Measurements from ENCODE around the gene UNKL.

The UNKL gene

DNA sequence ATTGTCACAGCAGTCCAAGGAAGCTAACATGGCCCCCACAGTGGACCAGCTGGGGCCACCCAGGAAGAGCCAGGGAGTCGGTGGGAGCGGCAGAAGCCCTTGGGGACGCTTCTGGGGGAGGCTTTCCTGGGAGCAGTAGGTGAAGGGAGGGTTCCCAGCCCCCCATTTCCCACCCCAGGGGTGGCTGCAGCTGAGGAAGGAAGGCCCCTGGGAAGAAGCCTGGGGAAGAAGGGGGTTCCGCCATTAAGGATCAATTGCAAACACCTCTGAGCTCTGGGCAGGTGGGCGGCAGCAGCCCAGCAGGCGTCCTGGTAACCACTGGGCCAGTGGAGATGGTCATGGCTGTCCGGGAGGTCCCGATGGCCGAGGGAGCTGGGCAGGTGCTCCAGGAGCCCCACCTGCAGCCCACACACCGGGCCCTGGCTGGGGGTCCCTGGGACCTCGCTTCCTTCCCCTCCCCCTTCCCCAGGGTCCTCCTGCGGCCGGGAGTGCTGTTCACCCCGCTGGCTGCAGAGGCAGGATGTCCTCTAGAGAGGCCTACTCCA is 15.8 kb upstream of the UNKL start:
- Histone ChIP-seq H3K4me1 (ENCODE audit: control insufficient read depth in 1 of 2, insufficient read depth in 2 of 2, low read length in 2 of 2) (no peaks in the 10 kb centered on the region), H3K27ac (ENCODE audit: low read depth, low read length) (no peak overlapping the region), H3K4me3 (ENCODE audit: low read depth in 1 of 2, low read length in 2 of 2) (no peak overlapping the region), H3K27me3 (ENCODE audit: control insufficient read depth in 1 of 2, insufficient read depth in 2 of 2, low read length in 2 of 2) (peaks cover 4 to 8% of the 10 kb centered on the region in 2 donors), H3K9ac (ENCODE audit: low read depth in 1 of 2, low read length in 2 of 2) (no peak overlapping the region), H3K36me3 (ENCODE audit: control insufficient read depth in 1 of 2, insufficient read depth in 2 of 2, low read length in 2 of 2) (no peaks in the 10 kb centered on the region), H3K9me3 (ENCODE audit: control insufficient read depth in 1 of 2, low read length in 2 of 2) (no peaks in the 10 kb centered on the region)

DNA sequence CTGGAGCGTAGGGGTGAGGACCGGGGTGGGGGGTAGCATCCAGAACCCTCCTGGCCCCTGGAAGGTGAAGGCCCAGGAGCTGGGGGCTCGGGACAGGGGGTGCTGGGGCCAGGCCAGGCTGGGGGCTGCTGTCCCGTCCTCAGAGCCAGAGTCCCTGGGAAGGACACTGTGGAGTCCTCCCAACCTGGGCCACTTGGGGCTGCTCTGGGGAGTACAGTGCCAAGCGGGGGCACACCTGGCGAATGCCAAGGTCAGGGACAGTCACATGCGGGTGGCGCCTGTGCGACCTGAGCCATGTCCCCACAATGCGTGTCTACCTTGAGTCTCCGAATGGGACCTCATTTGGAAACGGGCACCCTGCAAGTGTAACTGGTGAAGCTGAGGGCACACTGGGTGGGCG is 15.1 kb upstream of the UNKL start:
- Histone ChIP-seq H3K27ac (ENCODE audit: low read depth, low read length) (no peak overlapping the region), H3K9ac (ENCODE audit: low read depth in 1 of 2, low read length in 2 of 2) (no peak overlapping the region), H3K36me3 (ENCODE audit: control insufficient read depth in 1 of 2, insufficient read depth in 2 of 2, low read length in 2 of 2) (no peaks in the 10 kb centered on the region), H3K27me3 (ENCODE audit: control insufficient read depth in 1 of 2, insufficient read depth in 2 of 2, low read length in 2 of 2) (peaks cover 4 to 8% of the 10 kb centered on the region in 2 donors), H3K9me3 (ENCODE audit: control insufficient read depth in 1 of 2, low read length in 2 of 2) (no peaks in the 10 kb centered on the region), H3K4me1 (ENCODE audit: control insufficient read depth in 1 of 2, insufficient read depth in 2 of 2, low read length in 2 of 2) (no peaks in the 10 kb centered on the region), H3K4me3 (ENCODE audit: low read depth in 1 of 2, low read length in 2 of 2) (no peak overlapping the region)

DNA sequence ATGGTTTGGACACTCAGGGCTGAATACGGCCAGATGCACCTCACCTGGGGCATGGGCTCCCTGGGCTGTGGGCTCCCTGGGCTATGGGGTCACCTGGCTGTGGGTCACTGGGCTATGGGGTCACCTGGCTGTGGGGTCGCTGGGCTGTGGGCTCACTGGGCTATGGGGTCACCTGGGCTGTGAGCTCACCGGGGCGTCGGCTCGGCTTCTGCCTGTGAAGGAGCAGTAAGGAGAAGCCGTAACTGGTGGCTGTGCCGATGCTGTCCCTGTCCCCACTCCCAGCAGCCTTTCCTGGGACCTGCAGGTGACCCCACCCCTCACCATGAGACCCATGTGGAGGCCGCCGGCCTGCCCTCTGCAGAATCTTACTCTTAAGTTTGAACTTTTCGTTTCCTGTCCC is 14.5 kb upstream of the UNKL start:
- H3K9ac ChIP-seq (ENCODE audit: low read depth in 1 of 2, low read length in 2 of 2), result no peak overlapping the region
- H3K36me3 ChIP-seq (ENCODE audit: control insufficient read depth in 1 of 2, insufficient read depth in 2 of 2, low read length in 2 of 2), result no peaks in the 10 kb centered on the region
- no peaks in the 10 kb centered on the region for H3K4me1 ChIP-seq (ENCODE audit: control insufficient read depth in 1 of 2, insufficient read depth in 2 of 2, low read length in 2 of 2)
- no peak overlapping the region for H3K27ac ChIP-seq (ENCODE audit: low read depth, low read length)
- H3K9me3 ChIP-seq (ENCODE audit: control insufficient read depth in 1 of 2, low read length in 2 of 2), result no peaks in the 10 kb centered on the region
- peaks cover 4 to 8% of the 10 kb centered on the region in 2 donors for H3K27me3 ChIP-seq (ENCODE audit: control insufficient read depth in 1 of 2, insufficient read depth in 2 of 2, low read length in 2 of 2)
- H3K4me3 ChIP-seq (ENCODE audit: low read depth in 1 of 2, low read length in 2 of 2), result no peak overlapping the region

DNA sequence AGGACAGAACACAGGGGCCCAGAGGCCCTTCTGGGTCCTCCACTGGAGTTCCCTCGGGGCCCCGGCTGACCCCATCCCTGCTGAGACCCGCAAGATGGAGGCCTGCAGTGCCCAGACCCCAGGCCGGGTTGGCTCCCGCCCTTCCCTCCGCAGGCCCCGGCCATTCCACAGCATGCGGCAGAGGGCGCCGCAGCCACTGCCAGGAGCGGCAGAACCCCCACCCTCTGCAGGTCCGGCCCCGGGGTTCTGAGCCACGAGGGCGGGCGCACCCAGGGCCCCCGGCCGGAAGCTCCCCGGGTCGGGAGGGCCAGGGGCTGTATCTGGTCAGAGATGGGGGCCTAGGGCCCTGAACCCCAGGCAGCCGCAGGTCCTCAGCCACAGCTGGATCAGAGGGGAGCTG is 14.0 kb upstream of the UNKL start:
- Histone ChIP-seq H3K9me3 (ENCODE audit: control insufficient read depth in 1 of 2, low read length in 2 of 2) (no peaks in the 10 kb centered on the region), H3K4me1 (ENCODE audit: control insufficient read depth in 1 of 2, insufficient read depth in 2 of 2, low read length in 2 of 2) (no peaks in the 10 kb centered on the region), H3K27me3 (ENCODE audit: control insufficient read depth in 1 of 2, insufficient read depth in 2 of 2, low read length in 2 of 2) (peaks cover 4 to 8% of the 10 kb centered on the region in 2 donors), H3K36me3 (ENCODE audit: control insufficient read depth in 1 of 2, insufficient read depth in 2 of 2, low read length in 2 of 2) (no peaks in the 10 kb centered on the region), H3K27ac (ENCODE audit: low read depth, low read length) (no peak overlapping the region), H3K9ac (ENCODE audit: low read depth in 1 of 2, low read length in 2 of 2) (no peak overlapping the region), H3K4me3 (ENCODE audit: low read depth in 1 of 2, low read length in 2 of 2) (no peak overlapping the region)

DNA sequence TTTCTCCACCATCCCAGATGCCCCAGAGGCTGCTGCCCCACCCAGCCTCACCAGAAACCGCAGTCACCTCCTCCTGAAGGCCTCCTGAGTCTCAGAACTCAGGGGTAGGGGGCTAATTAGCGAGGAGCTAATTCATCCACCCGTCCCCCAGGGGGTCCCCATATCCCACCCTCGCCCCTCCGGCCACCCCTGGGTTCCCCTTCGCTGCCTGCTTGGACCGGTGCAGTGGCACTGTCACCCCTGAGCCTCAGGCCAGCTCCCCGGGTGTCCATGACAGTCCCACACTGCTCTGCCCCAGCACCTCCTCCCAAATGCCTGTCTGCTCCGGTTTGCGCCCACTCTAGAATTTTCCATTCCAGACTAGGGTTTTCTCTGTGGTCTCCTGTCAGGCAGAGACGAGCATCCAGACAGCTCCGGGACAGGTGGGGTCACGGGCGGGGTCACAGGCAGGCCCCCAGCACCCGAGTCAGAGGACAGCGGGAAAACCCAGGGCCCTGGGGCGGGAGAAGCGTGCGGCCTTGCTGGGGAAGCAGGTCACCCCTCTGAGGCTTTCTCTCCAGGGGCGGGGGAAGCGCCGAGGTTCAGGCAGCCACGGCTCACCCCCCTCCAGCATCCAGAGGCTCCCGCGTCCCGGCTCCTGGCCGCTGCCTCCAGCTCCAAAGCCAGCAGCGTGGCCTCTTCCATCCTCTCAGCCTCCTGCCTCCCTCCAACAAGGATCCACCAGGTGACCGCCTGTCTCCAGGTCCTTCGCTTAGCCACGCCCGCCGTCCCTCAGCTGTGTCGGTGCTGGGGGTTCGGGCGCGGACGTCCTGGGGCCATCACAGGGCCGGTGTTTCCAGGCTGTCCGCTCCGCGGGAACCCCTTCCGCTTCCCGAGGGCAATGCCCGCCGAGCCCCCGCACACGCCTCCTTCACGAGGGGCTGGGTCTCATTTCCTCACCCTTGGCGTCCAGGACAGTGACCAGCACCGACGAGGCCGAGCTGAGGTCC is 13.3 kb upstream of the UNKL start:
- Histone ChIP-seq H3K27ac (ENCODE audit: low read depth, low read length) (no peak overlapping the region), H3K4me1 (ENCODE audit: control insufficient read depth in 1 of 2, insufficient read depth in 2 of 2, low read length in 2 of 2) (no peaks in the 10 kb centered on the region), H3K27me3 (ENCODE audit: control insufficient read depth in 1 of 2, insufficient read depth in 2 of 2, low read length in 2 of 2) (peaks cover 4 to 8% of the 10 kb centered on the region in 2 donors), H3K9me3 (ENCODE audit: control insufficient read depth in 1 of 2, low read length in 2 of 2) (no peaks in the 10 kb centered on the region), H3K9ac (ENCODE audit: low read depth in 1 of 2, low read length in 2 of 2) (no peak overlapping the region), H3K4me3 (ENCODE audit: low read depth in 1 of 2, low read length in 2 of 2) (no peak overlapping the region), H3K36me3 (ENCODE audit: control insufficient read depth in 1 of 2, insufficient read depth in 2 of 2, low read length in 2 of 2) (no peaks in the 10 kb centered on the region)

DNA sequence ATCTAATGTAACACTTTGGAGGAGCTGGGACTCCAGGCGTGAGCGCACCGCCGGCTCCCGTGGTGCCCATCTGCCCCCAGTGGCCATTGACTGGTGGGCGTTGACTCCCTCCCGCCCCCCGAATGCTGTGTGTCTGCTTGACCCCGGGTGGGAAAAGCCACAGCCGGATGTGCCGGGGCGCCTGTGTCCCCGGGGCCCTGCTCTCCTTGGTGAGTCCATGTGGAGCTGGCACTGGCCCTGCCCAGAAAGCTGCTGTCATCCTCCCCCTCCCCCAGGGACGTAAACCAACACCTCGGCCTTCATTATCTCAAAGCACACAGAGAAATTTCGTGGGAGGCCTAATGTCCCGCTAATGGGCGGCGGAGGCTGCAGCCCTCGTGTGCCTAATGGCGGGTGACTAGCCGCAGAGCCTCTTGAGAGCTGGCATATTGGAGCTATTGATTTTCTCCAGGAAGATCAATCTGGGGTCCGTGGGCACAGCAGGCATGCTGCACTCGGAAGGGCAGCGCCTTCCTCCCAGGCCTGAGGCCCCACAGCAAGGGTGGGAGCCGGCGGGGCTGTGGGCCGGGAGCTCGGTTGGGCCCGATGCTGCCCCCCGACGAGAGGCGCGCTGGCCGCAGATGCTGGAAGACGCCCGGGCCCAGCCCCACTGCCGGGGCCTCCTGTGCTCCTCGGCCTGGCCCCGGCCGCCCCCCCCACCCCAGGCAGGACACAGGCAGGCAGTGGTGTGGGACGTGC is 12.4 kb upstream of the UNKL start:
- no peaks in the 10 kb centered on the region for H3K36me3 ChIP-seq (ENCODE audit: control insufficient read depth in 1 of 2, insufficient read depth in 2 of 2, low read length in 2 of 2)
- peaks cover 4 to 8% of the 10 kb centered on the region in 2 donors for H3K27me3 ChIP-seq (ENCODE audit: control insufficient read depth in 1 of 2, insufficient read depth in 2 of 2, low read length in 2 of 2)
- H3K4me1 ChIP-seq (ENCODE audit: control insufficient read depth in 1 of 2, insufficient read depth in 2 of 2, low read length in 2 of 2), result no peaks in the 10 kb centered on the region
- no peak overlapping the region for H3K27ac ChIP-seq (ENCODE audit: low read depth, low read length)
- no peak overlapping the region for H3K9ac ChIP-seq (ENCODE audit: low read depth in 1 of 2, low read length in 2 of 2)
- no peaks in the 10 kb centered on the region for H3K9me3 ChIP-seq (ENCODE audit: control insufficient read depth in 1 of 2, low read length in 2 of 2)
- no peak overlapping the region for H3K4me3 ChIP-seq (ENCODE audit: low read depth in 1 of 2, low read length in 2 of 2)

GRCh38 chr16:1425616-1426370 is 11.3 kb upstream of the UNKL start:
- no peak overlapping the region for H3K9ac ChIP-seq (ENCODE audit: low read depth in 1 of 2, low read length in 2 of 2)
- H3K4me1 ChIP-seq (ENCODE audit: control insufficient read depth in 1 of 2, insufficient read depth in 2 of 2, low read length in 2 of 2), result no peaks in the 10 kb centered on the region
- H3K4me3 ChIP-seq (ENCODE audit: low read depth in 1 of 2, low read length in 2 of 2), result no peak overlapping the region
- H3K9me3 ChIP-seq (ENCODE audit: control insufficient read depth in 1 of 2, low read length in 2 of 2), result no peaks in the 10 kb centered on the region
- H3K36me3 ChIP-seq (ENCODE audit: control insufficient read depth in 1 of 2, insufficient read depth in 2 of 2, low read length in 2 of 2), result no peaks in the 10 kb centered on the region
- peaks cover 4 to 8% of the 10 kb centered on the region in 2 donors for H3K27me3 ChIP-seq (ENCODE audit: control insufficient read depth in 1 of 2, insufficient read depth in 2 of 2, low read length in 2 of 2)
- H3K27ac ChIP-seq (ENCODE audit: low read depth, low read length), result no peak overlapping the region

GRCh38 chr16:1424028-1424427 is 9.5 kb upstream of the UNKL start:
- Histone ChIP-seq H3K36me3 (ENCODE audit: control insufficient read depth in 1 of 2, insufficient read depth in 2 of 2, low read length in 2 of 2) (no peaks in the 10 kb centered on the region), H3K9ac (ENCODE audit: low read depth in 1 of 2, low read length in 2 of 2) (no peak overlapping the region), H3K4me3 (ENCODE audit: low read depth in 1 of 2, low read length in 2 of 2) (no peak overlapping the region), H3K9me3 (ENCODE audit: control insufficient read depth in 1 of 2, low read length in 2 of 2) (no peaks in the 10 kb centered on the region), H3K27ac (ENCODE audit: low read depth, low read length) (no peak overlapping the region), H3K27me3 (ENCODE audit: control insufficient read depth in 1 of 2, insufficient read depth in 2 of 2, low read length in 2 of 2) (no peaks in the 10 kb centered on the region), H3K4me1 (ENCODE audit: control insufficient read depth in 1 of 2, insufficient read depth in 2 of 2, low read length in 2 of 2) (peaks cover 6 to 10% of the 10 kb centered on the region in 2 donors)

- H3K27ac ChIP-seq (ENCODE audit: low read depth, low read length), result no peak overlapping the region
- H3K4me3 ChIP-seq (ENCODE audit: low read depth in 1 of 2, low read length in 2 of 2), result no peak overlapping the region
- no peaks in the 10 kb centered on the region for H3K9me3 ChIP-seq (ENCODE audit: control insufficient read depth in 1 of 2, low read length in 2 of 2)
Observed at GRCh38 chr16:1422076-1422475, 7.6 kb upstream of the UNKL start.

More at GRCh38 chr16:1422076-1422475, 7.6 kb upstream of the UNKL start:
- peaks cover 6 to 10% of the 10 kb centered on the region in 2 donors for H3K4me1 ChIP-seq (ENCODE audit: control insufficient read depth in 1 of 2, insufficient read depth in 2 of 2, low read length in 2 of 2)
- H3K36me3 ChIP-seq (ENCODE audit: control insufficient read depth in 1 of 2, insufficient read depth in 2 of 2, low read length in 2 of 2), result no peaks in the 10 kb centered on the region
- no peak overlapping the region for H3K9ac ChIP-seq (ENCODE audit: low read depth in 1 of 2, low read length in 2 of 2)
- no peaks in the 10 kb centered on the region for H3K27me3 ChIP-seq (ENCODE audit: control insufficient read depth in 1 of 2, insufficient read depth in 2 of 2, low read length in 2 of 2)
